Measurements from ENCODE around the gene FAM174B.

The FAM174B gene

DNA sequence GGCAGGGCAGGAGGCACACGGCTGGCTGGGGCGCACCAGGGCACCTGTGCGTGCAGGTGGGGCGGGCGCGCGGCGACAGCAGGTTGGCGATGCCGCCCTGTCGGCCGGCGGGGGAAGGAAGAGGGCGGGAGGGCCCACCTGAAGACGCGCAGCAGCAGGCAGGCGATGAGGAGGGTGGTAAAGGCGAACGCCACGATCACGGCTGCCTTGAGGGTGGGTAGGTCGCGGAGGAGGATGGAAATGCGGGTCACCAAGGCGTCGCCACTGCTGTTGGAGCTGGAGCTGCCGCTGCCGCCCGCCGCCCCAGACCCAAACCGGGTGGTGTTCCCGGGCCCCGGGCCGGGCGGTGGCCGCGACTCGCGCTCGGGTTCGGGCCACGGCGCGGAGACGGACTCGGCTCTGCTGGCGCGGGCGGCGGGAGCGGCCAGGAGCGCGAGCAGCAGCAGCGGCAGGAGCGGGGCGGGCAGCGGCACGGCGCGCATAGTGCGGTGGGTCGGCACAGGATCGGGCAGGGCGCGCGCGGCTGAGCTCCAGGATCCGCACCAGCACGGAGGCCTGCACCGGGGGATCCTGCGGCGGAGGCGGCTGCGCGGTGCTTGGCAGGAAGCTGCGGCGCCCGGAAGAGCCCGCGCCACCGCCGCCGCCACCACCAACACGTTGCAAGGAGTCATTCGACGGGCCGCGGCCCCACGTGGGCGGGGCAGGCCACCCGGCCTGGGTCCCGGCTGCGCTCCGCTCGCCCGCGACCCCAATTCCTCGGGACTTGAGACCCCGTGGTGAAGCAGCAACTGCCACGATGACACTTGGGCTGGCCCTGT is at the start of gene FAM174B:
FAM174B (minus strand) TSS at position 598 of the 818 bp plus-strand sequence.
- peak; percentile 28 for DNase-seq

DNA sequence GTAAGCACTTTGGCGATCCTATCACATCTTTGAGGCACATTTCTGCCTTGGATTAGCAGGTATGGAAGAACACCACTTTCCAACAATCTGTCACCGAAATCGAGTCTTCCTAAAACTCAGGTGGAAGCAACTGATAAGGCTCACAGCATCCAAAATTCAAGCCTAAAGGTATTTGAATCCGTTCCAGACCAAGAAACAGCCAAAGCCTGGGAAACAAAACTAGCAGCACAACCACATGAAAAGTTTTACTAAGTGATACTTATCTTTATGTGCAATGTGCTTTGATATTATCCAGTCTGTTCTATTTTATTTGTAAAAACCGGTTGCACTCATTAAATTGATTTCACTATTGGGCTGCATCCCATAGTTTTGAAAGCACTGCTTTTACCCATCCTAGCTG is 40.5 kb upstream of the FAM174B start:
- DNase-seq = no peak

DNA sequence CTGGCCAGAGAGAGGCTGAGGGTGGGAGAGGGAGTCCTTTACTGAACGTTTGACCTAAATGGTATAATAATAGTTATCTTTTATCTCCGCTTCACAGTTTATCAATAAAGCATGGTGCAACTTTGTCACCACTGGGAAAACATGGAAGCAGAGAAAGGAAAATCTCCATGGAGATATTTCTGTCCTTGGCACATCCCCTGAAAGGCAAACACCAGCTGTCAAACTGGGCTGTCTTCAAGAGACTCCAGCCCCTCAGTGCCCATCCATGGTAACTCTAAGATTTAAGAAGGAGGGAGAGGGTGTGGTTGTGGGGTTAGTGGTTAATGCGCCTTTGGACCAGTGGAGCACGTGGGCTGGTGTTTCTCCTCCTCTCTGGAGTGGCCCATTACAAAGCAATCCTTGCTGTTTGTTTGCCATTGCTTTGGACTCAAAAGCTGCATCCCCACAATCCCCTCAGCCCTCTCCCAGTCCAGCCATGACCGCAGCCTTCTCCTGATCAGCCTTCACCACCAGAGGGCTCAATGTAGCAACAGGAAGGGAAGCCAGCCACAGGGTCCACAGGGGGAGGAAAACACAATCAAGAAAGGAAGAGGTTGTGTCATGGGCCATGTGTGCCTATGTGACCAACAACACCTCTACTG is 38.2 kb upstream of the FAM174B start:
- DNase-seq = no peak

DNA sequence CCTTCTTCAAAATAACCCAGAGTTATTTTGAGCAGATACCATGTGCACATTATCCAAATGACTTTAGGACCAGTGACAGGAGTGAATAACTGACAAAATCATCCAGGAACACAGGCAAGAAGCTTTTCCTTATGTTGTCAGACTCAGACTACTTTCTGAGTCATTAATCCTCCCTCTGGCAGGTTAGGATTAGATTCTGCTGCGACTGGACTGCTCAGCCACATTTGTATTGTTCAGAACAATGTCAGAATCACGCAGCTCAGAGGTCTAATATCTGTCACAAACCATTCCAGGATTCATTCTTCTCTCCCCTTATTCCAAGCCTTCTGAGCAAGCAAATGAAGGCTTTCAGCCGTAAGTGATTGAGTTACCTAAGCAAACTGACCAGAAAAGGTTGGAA is 34.8 kb upstream of the FAM174B start:
- DNase-seq = no peak

DNA sequence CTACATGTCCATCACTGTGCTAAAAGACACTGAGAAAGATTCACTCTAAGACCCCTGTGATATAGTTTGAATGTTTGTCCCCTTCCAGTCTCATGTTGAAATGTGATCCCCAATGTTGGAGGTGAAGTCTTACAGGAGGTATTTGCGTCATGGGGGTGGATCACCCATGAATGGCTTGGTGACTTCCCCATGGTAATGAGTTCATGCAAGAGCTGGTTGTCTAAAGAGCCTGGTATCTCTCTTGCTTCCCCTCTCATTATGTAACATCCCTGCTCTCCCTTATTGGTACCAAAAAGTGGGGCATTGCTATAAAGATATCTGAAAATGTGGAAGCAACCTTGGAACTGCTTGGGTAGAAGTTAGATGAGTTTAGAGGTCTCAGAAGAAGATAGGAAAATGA is 32.2 kb upstream of the FAM174B start:
- DNase-seq = no peak

DNA sequence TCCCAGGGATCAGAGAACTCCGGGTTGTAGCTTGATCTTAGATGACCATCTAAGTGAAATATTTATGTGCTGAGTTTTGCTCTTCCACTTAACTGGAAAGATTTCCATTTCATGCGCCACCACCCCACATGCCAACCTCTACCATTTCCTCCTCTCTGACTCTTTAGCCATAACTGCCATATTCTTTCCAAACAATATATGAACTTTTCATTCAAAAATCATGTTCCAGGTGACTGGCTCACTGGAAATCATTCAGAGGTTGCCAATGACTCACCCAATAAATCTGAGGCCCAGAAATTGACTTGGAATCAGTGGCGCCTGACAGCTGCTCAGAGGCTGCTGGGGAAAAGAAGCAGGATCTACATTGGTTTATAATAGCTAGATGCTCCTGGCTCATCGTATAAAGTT is 31.6 kb upstream of the FAM174B start:
- no peak for DNase-seq

DNA sequence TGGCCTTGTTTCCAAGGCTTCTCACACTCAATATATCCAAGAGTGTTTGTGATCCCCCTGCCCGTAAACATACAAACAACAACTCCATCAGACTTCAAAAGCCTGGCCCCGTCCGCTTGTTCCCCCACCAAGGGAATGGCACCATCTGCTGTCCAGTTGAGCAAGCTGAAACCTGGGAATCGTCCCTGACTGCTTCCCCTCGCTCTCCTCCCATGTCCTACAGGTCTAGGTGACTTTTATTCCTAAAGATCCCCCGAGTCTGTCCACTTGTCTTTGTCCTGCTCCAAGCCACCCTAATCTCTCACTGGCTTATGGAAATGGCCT is 27.9 kb upstream of the FAM174B start:
- DNase-seq = no peak

DNA sequence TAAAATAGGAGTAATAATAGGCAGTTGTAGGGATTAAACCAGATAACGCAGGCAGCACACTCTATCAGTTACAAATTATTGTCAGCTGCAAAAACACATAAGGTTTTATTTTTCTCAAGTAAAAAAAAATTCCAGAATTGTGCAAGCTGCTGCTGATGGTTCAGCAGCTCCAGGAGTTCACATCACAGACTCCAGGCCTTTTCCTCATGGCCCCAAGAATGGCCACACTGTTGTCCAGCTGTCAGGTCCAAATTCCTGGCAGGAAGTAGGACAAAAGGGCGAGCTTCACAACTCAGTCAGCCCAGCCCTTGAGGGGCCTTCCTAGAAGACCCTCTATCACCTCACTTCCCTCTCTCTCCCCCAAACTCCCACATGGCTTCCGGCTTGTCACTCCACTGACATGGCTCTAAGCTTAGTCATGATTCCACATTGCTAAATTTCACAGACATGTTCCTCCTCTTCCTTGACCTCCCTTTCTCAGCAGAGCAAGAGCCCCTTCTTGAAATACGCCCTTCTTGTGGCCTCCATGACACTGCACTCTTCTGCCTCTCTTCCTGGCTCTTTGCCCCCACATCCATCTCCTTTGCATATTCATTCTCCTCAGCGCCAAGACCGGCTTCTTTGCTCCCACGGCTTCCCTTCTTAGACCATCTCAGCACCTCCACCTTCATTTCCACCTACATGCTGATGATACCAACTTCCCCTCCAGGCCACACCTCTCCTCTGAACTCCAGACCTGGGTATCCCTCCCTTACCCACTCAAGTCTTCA is 27.4 kb upstream of the FAM174B start:
- no peak for DNase-seq

DNA sequence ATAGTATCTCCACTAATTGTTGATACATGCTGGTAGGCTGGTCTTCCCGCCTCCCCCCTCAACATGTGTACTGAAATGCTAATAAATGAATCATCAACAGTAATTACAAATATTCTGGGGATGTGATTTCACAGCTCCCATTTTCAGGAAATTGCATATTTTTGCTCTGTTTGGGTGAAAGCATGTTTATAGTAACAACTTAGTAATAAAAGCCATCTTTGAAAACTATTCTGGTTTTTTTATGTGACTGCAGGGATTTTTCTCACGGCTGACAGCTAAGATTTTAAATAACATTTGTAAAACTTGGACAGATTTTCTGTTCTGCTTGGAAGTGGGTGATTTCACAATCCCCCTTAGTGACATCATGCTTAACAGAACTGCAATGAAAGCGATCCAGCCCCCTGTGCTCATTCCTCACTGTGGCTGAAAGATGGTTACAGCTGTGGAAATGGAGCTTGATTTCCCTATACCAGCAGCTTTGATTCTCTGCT is 25.6 kb upstream of the FAM174B start:
- no peak for DNase-seq

DNA sequence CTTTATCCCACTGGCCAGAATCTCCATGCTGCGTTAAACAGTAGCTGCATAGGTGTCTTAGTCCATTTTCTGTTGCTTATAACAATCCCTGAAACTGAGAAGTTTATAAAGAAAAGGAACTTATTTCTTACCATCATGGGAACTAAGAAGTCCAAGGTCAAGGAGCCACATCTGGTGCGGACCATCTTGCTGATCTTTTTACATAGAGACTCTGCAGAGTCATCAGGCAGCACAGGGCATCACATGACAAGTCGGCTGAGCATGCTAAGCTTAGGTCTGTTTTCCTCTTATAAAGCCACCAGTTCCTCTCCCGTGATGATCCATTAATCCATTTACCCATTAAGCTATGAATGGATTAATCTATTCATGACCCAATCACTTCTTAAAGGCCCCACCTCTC is 22.4 kb upstream of the FAM174B start:
- DNase-seq = no peak

DNA sequence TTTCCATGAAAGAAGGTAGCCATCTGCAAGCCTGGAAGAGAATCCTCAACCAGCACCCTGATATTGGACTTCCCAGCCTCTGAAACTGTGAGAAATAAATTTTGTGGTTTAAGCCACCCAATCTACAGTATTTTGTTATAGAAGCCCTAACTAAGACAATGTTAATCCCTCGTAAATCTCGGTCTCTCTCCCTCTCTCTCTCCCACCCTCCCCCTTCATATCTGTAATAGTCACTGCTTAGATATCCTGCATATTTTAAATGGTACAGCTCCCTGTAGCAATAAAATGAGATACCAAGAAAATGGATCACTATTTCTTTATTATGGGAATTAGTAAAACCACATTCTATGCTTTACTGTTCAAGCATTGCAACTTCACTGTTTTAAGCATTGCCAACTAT is 21.0 kb upstream of the FAM174B start:
- no peak for DNase-seq

DNA sequence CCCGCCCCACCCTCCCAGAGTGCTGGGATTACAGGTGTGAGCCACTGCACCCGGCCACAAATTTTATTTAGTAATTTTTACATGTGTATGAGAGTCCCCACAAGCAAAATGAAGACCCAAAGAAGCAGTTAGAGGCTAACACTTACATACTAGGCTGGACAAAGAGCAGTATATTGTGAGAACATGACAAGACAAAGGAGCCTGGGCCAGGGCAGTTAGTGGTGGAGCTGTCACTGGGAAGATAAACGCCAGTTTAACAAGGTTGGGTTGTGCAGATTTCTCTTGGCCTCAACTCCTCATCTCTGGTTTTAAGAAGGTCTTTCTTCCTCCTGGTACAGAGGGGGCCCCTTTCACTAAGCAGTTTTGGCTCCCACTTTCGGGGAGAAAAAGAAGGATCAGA is 19.9 kb upstream of the FAM174B start:
- DNase-seq = no peak

DNA sequence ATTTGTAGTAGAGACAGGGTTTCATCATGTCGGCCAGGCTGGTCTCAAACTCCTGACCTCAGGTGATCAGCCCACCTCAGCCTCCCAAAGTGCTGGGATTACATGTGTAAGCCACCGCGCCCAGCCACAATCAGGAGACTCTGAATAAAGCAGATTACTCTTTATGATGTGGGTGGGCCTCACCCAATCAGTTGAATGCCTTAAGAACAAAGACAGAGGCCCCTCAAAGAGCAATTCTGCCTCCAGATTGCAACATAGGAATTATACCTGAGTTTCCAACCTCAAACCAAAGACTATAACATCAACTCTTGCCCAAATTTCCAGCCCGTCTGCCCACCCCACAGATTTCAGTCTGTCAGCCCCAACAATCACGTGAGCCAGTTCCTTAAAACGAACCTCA is 18.8 kb upstream of the FAM174B start:
- DNase-seq = no peak

DNA sequence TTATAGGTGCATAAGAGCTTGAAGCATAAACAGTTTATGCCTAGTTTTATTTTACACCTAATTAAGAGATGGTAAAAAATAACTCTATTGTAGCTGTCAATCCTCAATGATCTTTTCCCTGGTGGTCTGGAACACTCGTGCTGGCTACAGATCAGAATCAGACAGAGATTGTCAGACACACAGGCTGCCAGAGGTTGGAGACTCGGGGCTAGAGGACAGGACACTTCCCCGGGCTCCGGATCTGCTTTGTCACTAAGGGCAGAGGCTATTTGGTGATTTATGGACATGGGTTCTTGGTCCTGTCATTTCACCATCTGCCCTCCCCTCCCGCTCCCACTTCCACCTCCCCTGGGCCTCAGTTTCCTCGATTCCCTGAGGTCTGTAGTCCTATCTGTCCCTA is 16.5 kb upstream of the FAM174B start:
- DNase-seq = no peak

DNA sequence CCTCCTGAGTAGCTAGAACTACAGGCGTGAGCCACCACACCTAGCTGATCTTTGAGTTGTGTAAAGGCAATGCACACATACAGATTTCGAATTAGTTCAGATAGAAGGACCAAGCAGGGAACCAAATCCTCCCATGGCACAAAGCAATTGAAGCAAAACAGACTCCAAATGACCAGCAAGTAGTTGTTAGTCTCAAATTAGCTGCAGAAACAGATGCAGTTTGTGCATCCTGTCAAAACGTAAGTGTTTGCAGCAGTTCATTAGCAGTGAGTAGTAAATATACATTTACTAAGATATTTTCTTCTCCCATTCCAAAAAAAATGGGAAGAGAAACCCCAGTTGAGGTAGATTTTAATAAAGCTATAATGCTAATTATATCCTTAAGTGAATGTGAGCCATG is 15.8 kb upstream of the FAM174B start:
- no peak for DNase-seq

DNA sequence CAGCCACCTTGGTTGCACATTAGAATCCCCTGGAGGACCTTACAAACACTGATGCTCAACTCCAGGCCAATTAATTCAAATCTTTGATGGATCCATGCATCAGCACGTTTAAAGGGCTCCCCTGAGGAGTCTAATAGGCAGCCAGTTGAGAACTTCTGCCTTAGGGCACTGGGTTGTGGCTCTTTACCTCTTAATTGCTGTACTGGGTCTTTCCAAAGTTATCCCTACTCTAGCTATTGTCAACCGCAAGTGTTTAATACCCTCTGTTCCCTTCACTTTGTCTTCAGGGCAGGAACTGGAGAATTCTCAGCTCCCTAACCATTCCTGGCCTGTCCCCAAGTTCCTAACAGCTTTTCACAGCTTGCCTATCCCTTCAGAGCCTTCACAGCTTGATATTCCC is 15.0 kb upstream of the FAM174B start:
- DNase-seq = no peak

DNA sequence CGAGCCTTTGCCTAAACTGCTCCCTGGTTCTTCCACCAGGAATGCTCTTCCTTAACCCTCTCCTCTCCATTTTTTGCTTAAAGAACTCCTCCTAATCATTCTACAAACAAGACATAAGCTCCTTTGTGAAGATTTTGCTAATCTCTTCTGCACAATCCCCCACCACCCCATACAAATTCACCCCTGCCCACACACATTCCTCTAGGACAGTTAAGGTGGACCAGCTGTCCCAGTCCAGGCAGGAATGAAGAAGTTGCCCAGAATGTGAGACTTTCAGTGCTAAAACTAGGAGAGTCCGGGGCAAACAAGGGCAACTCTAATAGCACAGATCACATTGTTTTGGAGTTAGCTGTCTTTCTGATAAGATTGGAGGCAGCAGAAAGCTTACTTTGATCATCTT is 13.9 kb upstream of the FAM174B start:
- DNase-seq = no peak

DNA sequence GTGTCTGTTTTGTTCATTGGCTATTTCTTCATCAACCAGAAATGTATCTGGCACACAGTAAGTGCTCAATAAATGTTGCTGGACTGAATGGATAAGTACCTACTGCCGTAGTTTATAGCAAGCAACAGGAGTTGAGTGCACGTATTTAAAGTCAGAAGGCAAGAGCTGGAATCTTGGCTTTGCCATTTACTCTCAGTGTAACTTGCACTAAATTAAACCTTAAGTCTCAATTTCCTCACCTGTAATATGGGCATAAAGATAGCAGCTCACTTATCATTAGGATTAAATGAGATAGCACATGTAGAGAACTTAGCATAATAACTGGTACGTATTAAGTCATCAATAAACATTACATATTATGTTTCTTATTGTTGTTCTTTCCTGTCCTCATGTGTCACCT is 13.0 kb upstream of the FAM174B start:
- DNase-seq = no peak

DNA sequence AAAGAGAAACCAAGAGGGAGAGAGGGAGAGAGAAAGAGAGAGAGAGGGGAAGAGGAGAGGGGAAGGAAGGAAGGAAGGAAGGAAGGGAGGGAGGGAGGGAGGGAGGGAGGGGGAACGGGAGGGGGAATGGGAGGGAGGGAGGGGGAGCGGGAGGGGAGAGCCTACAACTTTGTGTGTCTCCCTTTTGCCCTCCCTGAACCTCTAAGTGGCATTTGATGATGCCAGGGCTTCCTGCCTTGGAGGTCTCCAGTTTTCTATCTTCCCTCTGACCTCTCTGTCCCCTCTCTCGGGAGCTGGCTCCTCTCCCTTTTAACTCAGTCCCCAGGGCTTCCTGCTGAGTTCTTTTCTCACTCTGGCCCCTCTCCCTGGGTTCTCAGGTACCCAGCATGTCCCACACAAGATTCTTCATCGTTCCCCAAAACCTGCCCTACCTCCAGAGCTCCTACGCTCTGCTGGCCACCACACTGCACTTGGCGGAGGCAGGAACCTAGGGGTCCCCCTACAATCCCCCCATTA is 12.5 kb upstream of the FAM174B start:
- DNase-seq = no peak

DNA sequence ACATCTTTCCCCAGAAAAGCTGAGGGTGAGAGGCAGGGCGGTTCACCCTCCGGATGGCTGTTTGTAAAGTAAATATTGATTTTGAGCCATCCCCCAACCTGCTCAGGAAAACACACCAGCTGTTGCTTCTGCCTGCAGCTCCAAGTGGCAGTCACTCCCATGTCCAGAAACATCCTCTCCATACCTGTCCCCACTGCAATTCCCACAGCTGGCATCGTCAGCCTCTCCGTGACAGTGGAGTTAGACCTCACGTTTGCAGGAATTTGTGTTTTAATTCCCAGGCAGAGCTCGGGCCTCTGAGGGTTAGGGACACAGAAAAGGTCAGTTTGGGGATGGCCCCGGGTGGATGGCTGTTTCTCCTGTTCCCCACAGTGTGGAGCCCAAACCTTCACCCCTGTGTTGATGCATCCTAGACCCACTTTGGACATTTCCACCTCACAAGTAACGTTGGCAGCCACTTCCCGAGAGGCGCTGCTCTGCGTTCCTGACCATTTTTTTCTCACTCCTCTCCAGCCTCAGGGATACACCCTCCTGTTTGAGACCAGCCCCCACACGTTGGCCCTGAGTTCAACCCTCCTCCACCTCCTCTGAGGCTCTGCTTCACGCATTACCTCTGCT is 11.8 kb upstream of the FAM174B start:
- no peak for DNase-seq

DNA sequence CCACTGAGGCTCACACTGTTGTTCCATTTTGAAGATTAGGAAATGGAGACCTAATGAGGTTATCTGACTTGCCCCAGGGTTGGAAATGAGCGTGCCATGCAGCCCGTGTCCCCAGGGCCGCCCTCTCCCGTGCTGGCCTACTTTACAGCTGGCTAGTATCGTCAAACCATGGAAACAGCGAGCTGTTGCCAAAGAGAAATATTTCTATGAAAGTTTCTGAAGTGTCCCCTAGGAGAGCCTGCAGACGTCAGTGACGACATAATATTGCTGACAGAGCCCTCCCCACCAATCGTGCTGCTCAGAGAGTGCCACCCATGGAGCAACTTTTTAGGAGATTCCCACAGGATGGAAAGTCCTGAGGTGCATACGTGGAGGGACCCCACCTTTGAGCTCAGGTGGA is 11.2 kb upstream of the FAM174B start:
- no peak for DNase-seq

DNA sequence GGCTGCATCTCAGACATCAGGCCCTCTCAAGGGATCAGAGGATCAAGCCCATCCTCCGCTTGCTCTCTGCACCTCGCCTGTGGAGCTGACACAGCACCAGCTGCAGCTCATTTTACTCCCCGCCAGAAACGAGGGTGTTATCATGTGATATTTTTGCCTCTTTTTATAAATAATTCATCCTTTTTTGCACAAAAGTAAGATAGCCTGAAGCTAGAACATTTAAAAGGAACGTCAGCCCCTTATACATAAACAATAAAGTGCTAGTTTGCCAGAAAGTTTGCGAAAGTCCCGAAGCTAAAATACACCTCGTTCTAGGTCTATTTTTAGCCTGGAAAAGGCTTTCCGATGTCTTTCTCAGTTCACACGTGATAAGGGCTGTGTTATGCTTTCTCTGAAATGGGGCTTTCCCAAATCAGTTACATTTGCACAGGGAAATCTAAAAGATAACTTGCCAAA is 9.6 kb upstream of the FAM174B start:
- DNase-seq = no peak
